ENCODE results near the gene SUFU. TPM values are rescaled to one million over a fixed set of nuclear protein-coding genes. Genes with fewer than 3 reads are reported as not detected.

The SUFU gene
- total RNA-seq, 4 donors from 2014 or later: 3.7 to 10.1 (median 7.1) TPM

DNA sequence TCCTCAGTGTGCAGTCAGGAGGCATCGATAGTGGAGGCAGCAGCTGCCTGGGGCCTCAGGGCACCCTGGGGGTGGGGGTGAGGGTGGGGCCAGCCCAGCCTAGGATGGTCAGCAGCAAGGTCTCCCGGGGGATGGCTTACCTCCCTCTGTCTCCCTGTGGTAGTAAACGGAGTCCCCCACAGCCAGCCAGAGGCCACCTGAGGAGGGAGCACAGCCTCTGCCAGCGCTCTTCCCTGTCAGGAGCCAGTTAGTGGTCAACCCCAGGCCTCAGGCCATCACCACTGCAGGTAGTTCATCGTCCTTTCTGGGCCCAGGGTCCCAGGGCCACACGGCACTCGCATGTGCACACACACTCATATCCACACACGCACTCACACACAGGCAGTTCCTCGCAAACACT lies 23.4 kb upstream of the SUFU start:
- TF ChIP-seq, protein P1, sequence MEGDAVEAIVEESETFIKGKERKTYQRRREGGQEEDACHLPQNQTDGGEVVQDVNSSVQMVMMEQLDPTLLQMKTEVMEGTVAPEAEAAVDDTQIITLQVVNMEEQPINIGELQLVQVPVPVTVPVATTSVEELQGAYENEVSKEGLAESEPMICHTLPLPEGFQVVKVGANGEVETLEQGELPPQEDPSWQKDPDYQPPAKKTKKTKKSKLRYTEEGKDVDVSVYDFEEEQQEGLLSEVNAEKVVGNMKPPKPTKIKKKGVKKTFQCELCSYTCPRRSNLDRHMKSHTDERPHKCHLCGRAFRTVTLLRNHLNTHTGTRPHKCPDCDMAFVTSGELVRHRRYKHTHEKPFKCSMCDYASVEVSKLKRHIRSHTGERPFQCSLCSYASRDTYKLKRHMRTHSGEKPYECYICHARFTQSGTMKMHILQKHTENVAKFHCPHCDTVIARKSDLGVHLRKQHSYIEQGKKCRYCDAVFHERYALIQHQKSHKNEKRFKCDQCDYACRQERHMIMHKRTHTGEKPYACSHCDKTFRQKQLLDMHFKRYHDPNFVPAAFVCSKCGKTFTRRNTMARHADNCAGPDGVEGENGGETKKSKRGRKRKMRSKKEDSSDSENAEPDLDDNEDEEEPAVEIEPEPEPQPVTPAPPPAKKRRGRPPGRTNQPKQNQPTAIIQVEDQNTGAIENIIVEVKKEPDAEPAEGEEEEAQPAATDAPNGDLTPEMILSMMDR (IDR thresholded peaks at IDR 0.05): no peak
- ATAC-seq (ENCODE audit: low FRiP score) (no peak), DNase-seq (ENCODE audit: low spot score) (no peak)

DNA sequence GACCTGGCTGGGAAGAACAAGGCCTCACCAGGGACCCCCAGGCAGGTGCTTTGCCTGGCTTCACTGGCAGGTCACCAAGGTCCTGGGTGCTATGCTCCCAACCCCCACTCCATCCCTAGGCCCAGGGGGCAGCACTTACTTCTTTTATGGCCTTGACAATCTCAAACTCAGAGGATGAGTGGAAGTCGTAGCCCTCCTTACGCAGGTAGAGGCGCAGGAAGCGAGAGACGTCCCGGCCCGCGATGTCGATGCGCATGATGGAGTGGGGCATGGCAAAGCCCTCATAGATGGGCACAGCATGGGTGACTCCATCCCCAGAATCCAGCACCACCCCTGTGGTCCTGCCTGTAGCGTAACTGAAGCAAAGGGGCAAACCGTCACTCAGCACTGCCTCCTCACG lies 19.8 kb upstream of the SUFU start:
- TF ChIP-seq, protein P1 (IDR thresholded peaks at IDR 0.05): no peak
- no peak for ATAC-seq (ENCODE audit: low FRiP score)

DNA sequence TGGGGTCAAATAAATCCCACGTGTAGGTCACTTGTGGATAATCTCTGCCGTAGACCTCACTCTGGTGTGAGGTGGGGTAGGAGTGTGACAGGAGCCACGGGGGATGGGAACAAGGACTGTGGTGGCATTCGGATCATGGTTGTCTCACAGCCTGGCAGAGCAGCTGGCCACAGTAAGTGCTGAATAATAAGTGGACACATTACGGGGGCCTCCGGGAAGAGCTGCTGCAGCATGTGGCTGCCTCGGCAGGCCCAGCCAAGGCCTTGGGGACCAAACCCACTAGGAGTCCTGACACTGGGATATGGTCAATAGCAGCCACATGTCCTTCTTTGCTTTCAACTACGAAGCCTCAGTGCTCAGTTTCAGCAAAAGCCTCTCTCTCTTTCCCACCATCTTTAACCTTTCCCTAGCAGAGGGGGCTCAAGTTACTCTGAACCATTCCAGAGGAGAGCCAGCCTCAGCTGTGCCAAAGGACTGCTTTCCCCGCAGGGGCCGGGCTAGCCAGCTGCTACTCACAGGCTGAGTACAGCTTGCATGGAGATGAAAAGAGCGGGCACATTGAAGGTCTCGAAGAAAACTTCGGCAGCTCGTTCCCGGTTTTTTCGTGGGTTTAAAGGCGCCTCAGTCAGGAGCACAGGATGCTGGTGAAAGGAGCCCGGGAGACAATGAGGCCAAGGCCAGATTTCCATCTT lies 18.5 kb upstream of the SUFU start:
- DNase-seq (ENCODE audit: low spot score): no peak
- no peak for ATAC-seq (ENCODE audit: low FRiP score)
- TF ChIP-seq, protein P1 (IDR thresholded peaks at IDR 0.05): no peak

More for the DNA sequence above, 19.8 kb upstream of the SUFU start:
- no peak for DNase-seq (ENCODE audit: low spot score)

DNA sequence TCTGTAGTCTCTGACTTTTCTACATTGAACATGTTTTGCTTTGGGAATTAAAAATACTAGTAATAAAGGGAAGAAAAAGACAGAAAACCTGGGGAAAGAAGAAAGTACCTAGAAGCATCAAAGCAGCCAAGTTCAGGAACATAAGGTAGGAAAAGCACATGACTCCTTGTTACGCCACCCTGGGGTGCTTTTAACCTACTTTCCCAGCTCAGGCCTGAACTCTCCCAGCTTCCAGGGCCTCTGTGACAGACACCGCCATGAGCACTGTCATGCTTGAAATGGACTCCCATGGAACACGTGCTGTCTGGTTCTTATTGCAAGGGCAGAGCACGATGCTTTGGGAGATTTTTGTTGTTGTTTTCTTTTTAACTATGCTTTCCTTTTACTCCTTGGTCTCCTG lies 12.6 kb upstream of the SUFU start:
- DNase-seq (ENCODE audit: low spot score) (no peak), ATAC-seq (ENCODE audit: low FRiP score) (no peak)
- TF ChIP-seq, protein P1 (IDR thresholded peaks at IDR 0.05): no peak

DNA sequence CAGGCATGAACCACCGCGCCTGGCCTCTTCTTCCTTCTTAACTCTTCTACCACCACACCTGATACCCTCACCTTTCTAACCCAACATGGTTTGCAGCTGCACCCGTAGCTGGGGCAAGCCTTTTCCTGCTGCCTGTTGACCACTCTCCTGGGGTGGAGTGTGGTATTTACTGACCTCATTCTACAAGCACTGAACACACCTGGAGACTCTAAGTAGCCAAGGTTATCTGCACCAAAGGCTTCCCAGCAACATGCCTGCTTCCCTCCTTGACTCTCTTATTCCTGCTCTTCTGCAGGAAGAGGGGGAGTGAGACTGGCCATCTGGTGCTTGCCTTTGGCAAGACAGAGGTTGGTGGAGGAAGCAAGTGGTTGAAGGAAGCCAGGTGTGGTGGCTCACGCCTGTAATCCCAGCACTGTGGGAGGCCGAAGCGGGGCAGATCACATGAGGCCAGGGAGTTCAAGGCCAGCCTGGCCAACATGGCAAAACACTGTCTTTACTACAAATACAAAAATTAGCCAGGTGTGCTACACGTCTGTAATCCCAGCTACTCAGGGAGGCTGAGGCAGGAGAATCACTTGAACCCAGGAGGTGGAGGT lies 11.3 kb upstream of the SUFU start:
- TF ChIP-seq, protein P1 (IDR thresholded peaks at IDR 0.05): no peak
- ATAC-seq (ENCODE audit: low FRiP score): no peak
- no peak for DNase-seq (ENCODE audit: low spot score)

DNA sequence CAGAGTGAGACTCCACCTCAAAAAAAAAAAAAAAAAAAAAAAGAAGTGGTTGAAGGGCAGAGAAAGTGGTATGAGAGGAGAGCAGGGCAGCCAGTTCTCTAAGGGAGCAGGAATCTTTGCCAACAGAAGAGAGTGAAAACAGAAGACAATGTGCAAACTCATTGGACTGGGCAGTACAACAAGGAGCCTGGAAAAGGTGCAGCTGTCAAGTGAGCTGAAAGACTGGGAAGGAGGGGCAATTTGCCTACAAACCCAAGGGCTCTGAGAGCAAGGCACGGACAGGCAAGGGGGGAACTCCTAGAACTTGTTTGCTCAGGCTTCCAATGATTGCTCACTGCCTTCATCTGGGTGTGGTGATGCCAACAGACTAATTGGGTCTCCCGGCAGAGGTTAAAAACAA lies 10.8 kb upstream of the SUFU start:
- ATAC-seq (ENCODE audit: low FRiP score): peak; percentile 88
- TF ChIP-seq, protein P1 (IDR thresholded peaks at IDR 0.05): no peak
- DNase-seq (ENCODE audit: low spot score): no peak

DNA sequence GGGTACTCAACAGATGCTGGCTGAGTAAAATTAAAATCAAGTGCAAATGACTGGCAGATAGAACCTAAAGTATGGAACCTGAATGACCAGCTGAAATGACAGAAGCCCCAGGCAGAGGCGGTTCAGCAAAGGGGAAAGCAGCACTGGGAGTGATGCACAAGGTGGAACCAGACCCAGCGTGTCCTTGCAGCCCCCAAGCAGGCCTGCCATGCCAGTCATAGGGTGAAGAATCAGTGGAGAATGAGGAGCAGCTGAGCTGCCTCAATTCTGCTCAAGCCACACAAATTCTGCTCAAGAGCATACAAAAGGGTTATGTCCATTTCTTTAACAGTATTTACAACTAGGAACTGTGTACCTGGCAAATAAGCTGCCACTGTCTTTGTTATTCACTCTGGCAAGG lies 10.0 kb upstream of the SUFU start:
- no peak for DNase-seq (ENCODE audit: low spot score)

More for the DNA sequence above, 10.0 kb upstream of the SUFU start:
- TF ChIP-seq, protein P1 (IDR thresholded peaks at IDR 0.05): no peak
- ATAC-seq (ENCODE audit: low FRiP score): no peak

All from omental fat pad (tissue), 4 donors.